HK-2 (cell line): Measurements from ENCODE around the gene LARGE1.

Source experiments
- DNase-seq: peaks from one replicate; pipeline ENCODE4 v3.0.0-alpha.2; 2018; ENCODE audit not compliant: unreplicated experiment

Gene LARGE1

DNA sequence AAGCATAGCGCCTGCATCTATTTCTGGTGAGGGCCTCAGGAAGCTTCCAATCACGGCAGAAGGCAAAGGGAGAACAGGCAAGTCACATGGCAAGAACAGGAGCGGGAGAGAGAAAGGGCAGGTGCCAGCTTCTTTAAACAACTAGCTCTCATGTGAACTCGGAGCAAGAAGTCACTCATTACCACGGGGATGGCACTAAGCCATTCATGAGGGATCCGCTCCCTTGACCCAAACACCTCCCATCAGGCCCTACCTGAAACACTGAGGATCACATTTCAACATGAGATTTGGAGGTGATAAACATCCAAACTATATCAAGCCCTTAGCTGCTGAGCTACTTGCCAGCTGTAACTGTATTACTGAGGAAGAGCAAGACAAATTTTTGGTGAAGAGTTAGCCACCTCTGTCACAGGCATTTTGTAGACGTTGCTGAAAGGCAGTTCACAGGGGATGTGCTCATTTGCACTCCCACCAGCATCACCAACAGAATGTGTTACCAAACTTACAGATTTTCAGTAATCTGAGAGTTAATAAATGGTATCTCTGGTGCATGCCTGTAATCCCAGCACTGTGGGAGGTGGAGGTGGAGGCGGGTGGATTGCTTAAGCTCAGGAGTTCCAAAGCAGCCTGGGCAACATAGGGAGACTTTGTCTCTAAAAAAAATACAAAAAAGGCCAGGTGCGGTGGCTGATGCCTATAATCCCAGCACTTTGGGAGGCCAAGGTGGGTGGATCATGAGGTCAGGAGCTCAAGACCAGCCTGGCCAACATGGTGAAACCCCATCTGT is 398.2 kb downstream of the LARGE1 start:
- DNase-seq, result no peak

DNA sequence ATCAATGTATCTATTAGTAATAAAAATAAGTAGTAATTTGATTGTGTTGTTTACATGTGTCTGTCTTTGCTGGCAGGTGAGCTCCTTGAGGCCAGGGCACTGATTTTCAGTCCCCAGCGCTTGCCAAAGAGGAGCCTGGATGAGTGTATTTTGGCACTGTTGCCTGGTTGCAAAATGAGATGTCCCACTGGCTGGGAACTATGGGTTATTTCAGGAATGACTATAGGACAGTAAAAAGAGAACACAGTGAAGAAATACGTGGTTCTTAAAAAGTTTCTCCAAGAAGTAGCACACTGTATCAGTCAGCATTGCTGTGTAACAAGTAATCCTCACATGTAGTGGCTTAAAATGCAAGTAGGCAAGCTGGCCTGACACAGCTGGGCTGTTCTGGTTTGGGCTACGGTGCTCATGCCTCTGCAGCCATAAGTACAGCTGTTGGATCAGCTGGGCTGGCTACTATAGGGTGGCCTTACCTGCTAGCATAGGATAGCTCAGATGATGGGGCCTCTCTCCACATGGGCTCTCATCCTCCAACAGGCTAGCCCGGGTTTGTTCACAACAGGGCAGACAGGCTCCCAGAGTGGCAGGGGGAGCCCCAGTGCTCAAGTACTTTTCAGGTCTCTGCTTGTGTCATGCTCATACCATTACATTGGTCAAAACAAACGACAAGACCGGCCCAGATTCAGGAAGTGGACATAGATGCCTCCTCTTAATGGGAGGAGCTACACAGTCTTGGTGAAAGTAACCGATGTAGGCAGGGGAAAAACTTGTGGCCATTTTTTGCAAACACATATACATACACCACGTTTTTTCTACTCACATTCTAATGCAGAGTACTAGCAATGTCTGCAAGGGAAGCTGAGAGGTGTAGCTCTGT is 399.1 kb downstream of the LARGE1 start:
- DNase-seq, result no peak

DNA sequence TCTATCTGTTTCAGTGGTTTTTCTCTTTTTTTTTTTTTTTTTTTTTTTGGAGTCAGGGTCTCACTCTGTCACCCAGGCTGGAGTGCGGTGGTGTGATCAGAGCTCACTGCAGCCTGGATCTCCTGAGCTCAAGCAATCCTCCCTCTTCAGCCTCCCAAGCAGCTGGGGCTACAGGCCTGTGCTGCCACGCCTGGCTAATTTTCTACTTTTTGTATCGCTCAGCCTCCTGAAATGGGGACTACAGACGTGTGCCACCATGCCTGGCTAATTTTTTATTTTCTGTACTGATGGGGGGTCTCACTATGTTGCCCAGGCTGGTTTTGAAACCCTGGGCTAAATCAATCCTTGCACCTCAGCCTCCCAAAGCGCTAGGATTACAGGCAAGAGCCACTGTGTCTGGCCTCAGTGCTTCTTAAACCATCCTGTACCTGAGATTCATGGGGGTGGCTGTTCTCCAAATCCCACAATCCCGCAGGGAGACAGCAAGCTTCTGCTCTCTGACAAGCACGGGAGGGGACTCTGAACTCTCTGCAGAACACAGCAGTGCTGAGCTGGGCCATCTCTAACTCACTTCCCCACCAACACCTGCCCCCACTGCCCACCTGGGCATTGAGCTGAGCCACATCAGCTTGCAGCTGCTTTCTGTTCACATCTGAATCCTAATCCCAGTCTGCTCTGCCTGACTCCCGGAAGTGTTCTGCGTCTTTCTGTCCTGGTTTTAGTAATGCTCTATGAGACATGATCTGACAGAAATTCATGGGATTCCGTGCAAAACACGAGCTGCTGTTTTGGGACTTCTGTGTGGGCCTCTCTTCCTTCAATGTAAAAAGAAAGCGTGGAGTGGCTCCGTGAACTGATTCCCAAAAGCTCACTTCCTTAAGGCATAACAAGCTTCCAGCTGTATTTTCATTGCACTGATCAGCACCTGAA is 400.0 kb downstream of the LARGE1 start:
- DNase-seq, result no peak

DNA sequence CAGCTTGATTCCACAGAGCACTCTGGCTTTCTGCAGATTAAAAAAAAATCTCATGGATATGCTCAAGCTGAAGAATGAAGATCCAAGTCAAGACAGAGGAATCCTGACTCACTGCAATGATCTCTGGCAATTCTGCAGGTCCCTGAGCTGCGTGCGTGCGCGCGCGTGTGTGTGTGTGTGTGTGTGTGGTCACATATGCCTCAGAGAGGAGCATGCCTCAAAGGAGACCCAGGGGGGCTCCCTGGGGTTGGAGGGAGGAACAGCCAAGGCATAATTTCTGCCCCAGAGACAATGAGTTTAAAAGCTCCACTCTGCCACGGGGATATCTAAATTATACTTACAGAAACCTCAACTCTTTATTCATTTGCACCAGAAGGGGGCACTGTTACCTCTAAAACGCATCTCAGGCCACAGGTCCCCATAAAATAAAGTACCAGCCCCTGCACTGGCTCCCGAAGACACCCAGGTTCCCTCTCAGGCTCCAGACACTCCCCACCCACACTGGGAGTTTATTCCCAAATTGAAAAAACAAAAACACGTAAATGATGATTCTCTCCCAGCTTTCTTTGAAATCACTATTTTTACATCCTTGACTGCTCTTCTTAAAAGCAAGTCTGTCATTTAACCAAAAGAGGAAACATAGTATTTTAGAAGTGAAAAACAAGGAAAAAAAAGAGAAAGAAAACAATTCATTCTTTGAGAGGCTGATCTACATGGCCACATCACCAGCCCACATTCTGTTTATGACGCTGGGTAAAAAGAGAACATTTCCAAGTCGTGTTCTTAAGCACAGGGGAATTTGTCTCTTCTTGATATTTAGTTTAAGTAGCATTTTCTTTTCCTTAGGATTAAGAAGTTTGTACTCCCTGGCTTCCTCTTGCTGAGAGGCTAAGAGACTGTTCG is 401.0 kb downstream of the LARGE1 start:
- peak; percentile 54 for DNase-seq

DNA sequence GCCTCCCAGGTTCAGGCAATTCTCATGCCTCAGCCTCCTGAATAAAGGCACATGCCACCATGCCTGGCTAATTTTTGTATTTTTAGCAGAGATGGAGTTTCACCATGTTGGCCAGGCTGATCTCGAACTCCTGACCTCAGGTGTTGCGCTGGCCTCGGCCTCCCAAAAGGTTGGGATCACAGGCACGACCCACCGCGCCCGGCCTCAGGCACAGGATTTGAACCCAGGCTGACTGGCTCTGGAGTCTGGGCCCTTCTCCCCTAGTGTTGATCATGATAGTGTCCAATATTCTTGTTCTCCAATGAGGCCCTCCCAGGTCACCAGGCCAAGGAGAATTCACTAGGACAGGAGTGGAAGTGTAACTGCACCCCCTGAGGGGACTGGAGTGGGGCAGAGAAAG is 401.9 kb downstream of the LARGE1 start:
- DNase-seq, result no peak

DNA sequence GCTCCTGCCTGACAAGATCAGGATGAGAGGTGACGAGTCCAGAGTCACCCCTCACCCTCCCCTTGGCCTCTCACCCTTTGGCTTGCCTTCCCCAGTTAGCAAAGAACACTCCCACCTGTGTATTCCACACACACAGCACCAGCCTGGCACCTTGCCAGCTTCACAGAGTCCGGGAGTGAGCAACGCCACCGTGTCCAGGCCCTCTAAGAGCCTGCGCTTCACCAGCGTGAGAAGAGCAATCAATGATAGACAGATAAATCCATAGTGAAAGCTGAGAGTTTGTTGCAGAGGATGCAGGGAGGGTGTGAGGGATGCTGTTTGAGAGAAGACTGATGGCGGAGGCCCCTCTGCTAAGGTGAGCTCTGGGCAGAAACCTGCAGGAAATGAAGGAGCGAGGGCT is 404.5 kb downstream of the LARGE1 start:
- no peak for DNase-seq

GRCh38 chr22:33513388-33514338 is 406.6 kb downstream of the LARGE1 start:
- no peak for DNase-seq

DNA sequence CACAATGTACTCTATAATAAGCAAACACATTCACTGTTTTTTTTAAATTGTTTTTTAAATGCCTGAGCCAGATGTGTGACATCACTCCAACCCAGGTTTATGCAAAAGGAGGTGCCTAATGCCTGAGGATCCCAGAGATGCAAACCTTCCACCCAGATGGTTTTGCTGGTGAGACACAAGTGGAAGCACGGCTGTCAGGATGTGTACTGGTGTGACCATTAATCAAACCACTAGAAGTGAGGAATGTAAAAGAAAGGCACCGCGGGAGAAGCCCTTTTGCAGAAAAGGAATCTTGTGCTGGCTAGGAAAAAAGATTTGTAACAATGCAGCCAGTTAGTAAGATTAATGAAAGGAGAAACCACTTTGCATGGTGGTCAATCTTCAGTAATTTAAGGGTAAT is 407.4 kb downstream of the LARGE1 start:
- DNase-seq, result no peak

GRCh38 chr22:33510429-33510904 is 409.8 kb downstream of the LARGE1 start:
- DNase-seq, result no peak

- DNase-seq, result no peak
Observed at GRCh38 chr22:33504941-33505625, 415.2 kb downstream of the LARGE1 start.

- no peak for DNase-seq
Observed at GRCh38 chr22:33496112-33496511, 424.2 kb downstream of the LARGE1 start.

GRCh38 chr22:33493476-33494205 is 426.6 kb downstream of the LARGE1 start:
- no peak for DNase-seq

DNA sequence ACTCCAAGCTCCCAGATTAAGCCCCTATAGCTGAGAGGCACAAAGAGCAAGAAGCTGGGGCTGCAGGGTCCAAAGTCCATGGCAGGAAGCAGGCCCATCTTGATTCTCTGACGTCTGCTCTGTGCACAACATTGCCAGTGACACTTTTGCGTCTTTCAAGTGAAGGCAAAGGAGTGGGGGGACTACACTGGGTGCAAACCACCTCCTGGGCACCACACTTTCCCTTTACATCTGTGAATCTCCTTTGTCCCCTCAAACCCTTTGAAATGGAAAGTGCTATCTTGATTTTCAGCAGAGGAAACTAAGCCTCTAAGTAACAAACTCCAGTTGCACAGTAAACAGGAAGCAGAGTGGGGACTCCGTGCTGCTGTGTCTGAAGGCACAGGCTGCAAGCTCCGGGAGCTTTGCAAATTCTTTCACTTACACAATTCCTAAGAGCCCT is 428.0 kb downstream of the LARGE1 start:
- no peak for DNase-seq

- no peak for DNase-seq
Observed at GRCh38 chr22:33487041-33487716, 433.1 kb downstream of the LARGE1 start.

DNA sequence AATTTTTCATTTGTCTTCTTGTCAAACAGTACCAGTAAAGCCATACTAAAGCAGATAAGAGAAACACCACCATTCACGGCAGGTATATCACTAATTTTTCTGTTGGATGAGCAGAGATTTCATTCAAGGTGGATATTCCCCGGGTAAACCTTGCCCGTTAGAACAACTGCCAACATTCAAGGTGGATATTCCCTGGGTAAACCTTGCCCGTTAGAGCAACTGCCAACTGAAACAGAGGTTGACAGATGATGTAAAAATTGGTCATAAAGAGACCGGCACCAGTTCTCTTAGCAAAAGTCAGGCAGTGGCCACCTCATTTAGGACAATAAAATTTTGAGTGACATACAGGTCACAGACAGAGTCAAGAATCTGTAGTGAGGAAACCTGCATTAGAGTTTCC is 438.7 kb downstream of the LARGE1 start:
- DNase-seq, result no peak

DNA sequence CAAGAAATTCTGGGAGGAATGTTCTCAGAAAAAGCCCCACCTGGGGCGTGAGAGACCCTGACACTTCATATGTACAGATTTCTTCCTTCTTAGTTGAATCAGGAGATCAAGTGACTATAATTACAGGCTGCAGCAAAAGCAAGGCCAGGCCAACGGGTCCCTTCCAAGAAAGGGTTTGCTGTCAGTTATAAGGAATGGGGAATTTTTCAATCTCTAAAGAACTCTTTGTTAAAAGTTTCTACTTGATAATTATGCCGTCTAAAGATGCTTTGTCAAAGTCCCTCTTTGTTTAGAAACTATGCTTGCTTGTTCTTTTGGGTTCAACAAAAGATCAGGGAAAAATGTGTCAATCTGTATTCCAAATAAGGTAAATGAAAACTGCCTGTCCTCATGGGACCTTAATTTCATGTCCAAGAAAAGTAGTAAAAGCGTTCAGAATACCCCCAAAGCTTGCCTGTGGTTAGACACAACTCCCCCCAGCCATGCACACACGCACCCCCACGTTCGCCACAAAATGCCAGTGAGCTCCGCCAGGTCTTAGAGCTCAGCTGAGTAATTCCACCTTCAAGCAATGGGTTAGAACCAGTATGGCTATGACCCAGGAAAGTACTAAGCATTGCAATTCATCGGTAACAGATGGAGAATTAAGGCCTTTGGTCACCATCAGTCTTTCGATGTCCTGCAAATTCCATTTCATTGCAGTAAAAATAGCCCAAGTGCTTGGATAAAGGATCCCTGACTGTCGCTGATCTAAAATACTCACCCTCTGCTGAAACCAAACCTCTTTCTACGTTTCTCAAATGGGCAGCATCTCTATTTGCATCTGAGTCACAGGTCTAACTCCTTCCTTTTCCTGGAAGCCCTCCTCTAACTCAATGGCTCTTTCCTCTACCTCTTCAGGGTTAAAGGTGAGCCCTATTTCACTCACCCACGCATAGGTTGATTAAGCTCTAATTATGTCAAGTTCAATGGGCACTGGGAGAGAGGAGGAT is 442.9 kb downstream of the LARGE1 start:
- no peak for DNase-seq
